Dermis lymphatic vessel endothelial cell (primary cell): ENCODE measurements around the gene IKBIP. TPM values are rescaled to one million over a fixed set of nuclear protein-coding genes. Genes with fewer than 3 reads are reported as not detected.

ENCODE experiments used
- total RNA-seq: library from RNA; depleted of rRNA; stranded (reverse); fragments of >200 nt; gene quantifications from 2 replicates; pipeline ENCODE4 v1.2.1, GENCODE V29; 2014

IKBIP gene, protein sequence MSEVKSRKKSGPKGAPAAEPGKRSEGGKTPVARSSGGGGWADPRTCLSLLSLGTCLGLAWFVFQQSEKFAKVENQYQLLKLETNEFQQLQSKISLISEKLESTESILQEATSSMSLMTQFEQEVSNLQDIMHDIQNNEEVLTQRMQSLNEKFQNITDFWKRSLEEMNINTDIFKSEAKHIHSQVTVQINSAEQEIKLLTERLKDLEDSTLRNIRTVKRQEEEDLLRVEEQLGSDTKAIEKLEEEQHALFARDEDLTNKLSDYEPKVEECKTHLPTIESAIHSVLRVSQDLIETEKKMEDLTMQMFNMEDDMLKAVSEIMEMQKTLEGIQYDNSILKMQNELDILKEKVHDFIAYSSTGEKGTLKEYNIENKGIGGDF
- 20.7 and 26.6 TPM in 2 replicates for total RNA-seq

DNA sequence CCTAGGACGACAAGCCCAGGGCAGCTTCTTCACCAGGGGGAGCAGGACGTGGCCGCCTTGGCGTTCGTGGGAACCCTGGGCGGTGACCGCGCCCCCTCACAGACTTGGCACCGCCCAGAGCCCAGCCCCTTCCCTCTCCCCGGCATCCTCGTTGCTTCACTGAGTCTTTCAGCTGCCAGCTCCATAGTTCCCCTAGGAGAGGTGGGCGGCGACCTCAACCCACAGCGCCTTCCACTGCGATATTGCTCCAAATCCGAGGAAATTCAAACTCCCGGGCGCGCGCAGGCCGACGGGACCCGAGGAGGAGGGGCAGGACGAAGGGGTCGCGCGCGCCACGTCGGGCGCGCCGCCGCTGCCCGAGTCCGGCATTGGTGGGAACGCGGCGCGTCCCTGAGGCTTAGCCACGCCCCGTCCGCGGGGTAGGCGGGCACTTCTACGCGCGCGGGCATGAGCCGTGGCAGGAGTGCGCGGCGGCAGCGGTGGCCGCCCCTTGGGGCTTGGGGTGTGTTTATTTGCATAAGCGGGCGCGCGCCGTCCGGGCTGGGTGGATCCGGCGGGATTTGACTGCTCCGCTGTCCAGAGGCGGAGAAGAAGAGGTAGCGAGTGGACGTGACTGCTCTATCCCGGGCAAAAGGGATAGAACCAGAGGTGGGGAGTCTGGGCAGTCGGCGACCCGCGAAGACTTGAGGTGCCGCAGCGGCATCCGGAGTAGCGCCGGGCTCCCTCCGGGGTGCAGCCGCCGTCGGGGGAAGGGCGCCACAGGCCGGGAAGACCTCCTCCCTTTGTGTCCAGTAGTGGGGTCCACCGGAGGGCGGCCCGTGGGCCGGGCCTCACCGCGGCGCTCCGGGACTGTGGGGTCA lies at the start of gene IKBIP, which contains the start of gene APAF1:
IKBIP (minus strand) TSS at position 77 of the 860 bp plus-strand sequence. CDS start 87 bp downstream, outside the sequence.
APAF1 (plus strand) TSS at position 579 of the 860 bp plus-strand sequence. CDS start 3,070 bp downstream, outside the sequence.

DNA sequence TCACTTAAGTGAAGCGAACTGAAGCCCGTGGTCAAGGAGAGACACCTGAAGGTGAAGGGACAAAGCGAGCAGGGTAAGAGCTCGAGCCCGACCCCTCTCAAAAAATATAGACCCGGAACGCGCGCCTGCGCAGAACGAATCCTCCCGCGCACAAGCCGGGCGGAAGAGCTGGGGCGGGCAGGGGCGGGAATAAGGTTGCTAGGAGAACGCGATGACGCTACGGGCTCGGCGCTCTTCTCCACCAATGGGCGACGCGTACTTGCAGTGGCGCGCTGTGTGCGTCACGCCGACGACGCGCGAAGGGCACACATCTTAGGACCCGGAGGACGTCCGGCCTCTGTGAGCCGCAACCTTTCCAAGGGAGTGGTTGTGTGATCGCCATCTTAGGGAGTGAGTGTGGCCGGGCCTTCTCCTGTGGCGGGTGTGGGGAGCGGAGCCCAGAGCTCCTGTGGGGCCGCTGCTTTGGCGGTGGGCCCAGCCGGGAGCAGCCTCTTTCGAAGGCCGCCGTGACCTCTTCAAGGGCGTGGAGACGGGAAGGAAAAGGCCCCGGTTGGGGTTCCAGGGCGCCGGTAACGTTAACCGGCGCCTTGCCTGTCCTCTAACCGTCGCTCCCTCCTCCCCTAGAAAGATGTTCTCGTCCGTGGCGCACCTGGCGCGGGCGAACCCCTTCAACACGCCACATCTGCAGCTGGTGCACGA lies 51.1 kb downstream of the IKBIP start, which contains the start of gene SLC25A3:
SLC25A3 (plus strand) TSS at position 336 of the 699 bp plus-strand sequence; CDS start at position 629, 293 bp downstream.

Other genes starting within 250 kb of the IKBIP start
- gene TMPO, start 129.2 kb downstream of the IKBIP start, total RNA-seq: 40.2 and 69.5 TPM in 2 replicates
- 480 and 587 TPM in 2 replicates for gene SLC25A3, start 51.1 kb downstream of the IKBIP start, total RNA-seq
- 18.2 and 28.4 TPM in 2 replicates for gene APAF1, start 502 bp upstream of the IKBIP start, total RNA-seq